DOHH2 (cell line): ENCODE results near the gene SERHL2.

Experiments
- CTCF ChIP-seq: fragments of 200-600 bp; sonication (generic); IDR thresholded peaks from one replicate; pipeline ENCODE4 v1.5.1; 2014; ENCODE audit warnings: antibody characterized with exemption, mild to moderate bottlenecking, low read depth, low read length; ENCODE audit not compliant: poor library complexity, severe bottlenecking
- EZH2phosphoT487 ChIP-seq: fragments of 200-600 bp; sonication (generic); IDR thresholded peaks from 2 replicates; pipeline ENCODE4 v1.6.1; 2017; ENCODE audit warnings: borderline replicate concordance, mild to moderate bottlenecking, antibody characterized with exemption, low read length, moderate library complexity, mixed read lengths

- TF ChIP-seq CTCF: no peak
- TF ChIP-seq EZH2phosphoT487: no peak
These were observed 6.6 kb downstream of the SERHL2 start for GRCh38 chr22:42560381-42560780.
